ENCODE measurements around the gene GFPT1. TPM values are rescaled to one million over a fixed set of nuclear protein-coding genes. Genes with fewer than 3 reads are reported as not detected.

Gene GFPT1
- total RNA-seq, 1 donor from 2014 or later: 85.7 TPM

DNA sequence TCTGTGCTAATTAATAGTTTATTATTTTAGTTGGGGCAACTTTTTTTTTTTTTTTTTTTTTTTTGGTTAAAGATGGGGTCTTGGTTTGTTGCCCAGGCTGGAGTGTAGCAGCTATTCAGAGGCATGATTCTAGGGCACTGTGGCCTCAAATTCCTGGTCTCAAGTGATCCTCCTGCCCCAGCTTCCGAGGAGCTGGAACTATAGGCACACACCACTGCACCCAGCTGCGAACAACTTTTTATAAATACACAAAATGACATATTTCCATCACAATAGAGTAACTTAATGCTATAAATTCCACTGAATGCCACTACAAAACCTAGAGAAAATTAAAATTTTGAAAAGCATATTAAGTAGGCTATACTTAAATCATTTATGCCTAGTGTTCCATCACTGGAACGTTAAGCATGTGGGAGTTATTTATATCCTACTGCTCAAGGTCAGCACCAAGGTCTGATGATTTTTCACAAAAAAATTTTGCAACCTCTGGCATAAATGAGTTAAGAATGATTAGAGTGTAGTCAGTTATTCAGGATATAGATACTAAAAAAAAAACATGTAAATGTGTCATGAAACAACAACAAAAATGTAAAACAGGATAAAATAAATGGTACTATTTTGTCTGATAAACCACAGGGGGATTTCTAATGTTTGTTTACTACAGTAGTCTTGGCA lies 46.8 kb downstream of the GFPT1 start:
- intact Hi-C loops (cut with DNase I): no loop called here
- DNase-seq (ENCODE audit: low spot score): no peak

DNA sequence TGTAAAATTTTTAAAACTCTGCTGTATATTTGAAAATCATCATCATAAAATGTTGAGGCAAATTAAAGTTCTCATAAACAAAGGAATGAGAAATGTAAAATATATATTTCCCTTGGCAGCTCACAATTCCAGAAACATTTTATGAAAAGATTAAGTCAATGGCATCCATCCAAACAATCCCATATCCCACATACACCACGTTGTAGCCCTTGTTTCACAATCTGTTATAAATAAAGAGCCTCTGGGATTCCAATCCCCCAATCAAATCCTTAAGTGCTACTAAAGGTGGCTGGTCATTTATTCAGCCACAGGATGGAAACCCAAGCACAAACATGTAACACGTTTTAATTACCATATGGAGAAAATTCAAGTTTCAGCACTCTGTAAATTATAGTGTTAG lies 51.7 kb downstream of the GFPT1 start:
- intact Hi-C loops (cut with DNase I): no loop called here

DNA sequence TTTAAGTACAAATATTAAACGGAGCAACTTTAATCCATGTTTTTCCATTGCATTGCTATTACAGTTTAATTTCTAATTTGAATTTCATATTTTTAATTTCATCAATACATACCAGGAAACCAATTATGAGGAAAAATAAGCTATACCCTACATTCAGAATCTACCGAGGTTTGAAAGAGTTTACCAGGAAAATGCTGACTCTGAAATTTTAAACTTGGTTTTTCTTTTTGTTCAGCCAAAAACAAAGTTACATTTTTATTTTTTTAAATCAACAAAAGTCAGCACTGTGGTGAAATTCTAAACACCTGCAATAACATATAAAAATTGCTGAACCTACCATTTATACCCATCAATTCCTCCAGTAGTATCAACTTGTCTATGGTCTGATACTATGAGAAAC lies 53.7 kb downstream of the GFPT1 start:
- intact Hi-C loops (cut with DNase I): no loop called here
- DNase-seq (ENCODE audit: low spot score): no peak

More for the DNA sequence above, 51.7 kb downstream of the GFPT1 start:
- DNase-seq (ENCODE audit: low spot score): no peak

DNA sequence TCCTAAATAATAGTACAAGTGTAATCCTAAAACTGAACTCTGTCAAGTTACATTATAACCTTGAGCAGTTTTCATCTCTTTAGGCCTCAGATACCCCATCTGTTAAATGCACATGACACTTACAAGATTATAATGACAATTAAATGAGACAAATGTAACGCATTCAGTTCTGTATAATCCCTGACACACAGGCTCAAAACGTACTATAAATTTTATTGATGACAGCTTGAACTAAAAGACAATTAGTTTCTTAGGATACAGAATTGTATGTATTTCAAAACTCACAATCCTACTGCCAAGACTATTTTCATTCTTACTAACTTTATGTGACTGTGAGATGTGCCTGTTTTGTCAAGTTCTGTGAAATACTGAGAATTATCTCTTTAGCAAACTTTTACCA lies 56.2 kb downstream of the GFPT1 start:
- DNase-seq (ENCODE audit: low spot score): no peak
- intact Hi-C loops (cut with DNase I): no loop called here

DNA sequence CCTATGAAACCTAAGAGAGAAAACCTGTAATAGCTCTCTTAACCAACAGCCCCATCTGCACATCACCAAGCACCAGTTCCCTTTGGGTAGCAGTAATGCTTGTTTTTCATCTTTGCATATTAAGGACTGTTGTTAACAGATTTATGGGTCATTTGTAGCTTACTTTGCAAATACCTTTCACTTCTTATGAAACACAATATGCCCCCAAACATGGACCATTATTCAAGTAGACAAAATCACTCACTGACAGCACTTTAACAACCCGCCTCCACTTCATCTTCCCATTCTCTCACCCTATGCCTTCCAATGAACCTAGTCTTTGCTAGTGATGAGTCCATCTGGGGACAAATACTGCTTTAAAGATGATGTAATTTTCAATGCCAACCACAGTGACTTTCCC lies 64.4 kb downstream of the GFPT1 start:
- no peak for DNase-seq (ENCODE audit: low spot score)
- intact Hi-C loops (cut with DNase I): no loop called here

DNA sequence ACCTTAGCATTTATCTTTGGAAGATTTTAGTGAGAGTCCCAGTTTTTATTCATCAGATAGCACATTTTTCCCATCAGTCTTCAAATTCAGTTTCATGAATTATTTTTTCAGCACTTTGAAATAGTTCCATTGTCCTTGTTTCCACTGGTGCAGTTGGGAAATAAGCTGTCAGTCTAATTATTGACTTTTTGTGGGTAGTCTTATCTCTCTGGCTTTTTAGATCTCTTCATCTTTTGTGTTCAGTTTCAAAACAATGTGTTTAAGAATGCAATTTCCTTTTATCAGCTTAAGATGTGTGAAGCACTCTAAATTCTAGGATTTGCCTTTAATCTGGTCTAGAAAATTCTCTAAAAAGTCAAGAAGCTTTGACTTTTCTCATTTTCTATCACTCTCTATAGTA lies 70.5 kb downstream of the GFPT1 start:
- intact Hi-C loops (cut with DNase I): no loop called here
- DNase-seq (ENCODE audit: low spot score): no peak

DNA sequence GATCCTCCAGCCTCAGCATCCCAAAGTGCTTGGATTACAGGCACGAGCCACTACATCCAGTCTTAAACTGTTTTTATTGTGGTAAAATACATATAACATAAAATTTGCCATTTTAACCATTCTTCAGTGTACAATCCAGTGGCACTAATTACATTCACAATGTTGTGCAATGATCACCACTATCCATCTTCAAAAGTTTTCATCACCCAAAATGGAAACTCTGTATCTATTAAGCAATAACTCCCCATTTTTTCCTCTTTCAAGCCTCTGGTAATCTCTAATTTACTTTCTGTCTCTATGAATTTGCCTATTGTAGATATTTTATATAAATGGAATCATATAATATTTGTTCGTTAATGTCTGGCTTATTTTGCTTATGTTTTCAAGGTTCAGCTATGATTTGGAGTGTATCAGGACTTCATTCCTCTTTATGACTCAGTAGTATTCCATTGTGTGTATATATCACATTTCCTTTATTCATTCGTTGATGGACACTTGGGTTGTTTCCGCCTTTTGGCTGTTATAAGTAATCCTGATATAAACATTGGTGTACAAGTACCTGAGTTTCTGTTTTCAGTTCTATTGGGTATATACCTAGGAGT lies 71.8 kb downstream of the GFPT1 start:
- no peak for DNase-seq (ENCODE audit: low spot score)
- intact Hi-C loops (cut with DNase I): no loop called here

DNA sequence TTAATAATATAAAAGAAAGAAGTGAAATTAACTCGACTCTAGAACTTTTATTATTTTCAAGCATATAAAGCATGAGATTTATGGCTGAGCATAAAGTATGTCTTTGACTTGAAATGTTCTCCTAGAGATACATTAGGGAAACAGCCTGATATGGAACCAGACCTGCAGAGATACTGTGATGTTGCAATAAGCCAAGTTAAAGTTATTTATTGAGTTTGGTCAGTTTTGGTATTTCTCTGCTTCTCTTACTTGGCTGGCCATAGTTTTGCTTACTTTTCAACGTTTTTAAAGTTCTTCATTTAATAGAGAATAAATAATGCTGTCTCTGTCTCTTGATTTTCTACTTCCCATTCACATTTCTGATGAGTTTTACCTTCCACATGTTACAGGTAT lies 76.0 kb downstream of the GFPT1 start:
- no peak for DNase-seq (ENCODE audit: low spot score)
- intact Hi-C loops (cut with DNase I): no loop called here

DNA sequence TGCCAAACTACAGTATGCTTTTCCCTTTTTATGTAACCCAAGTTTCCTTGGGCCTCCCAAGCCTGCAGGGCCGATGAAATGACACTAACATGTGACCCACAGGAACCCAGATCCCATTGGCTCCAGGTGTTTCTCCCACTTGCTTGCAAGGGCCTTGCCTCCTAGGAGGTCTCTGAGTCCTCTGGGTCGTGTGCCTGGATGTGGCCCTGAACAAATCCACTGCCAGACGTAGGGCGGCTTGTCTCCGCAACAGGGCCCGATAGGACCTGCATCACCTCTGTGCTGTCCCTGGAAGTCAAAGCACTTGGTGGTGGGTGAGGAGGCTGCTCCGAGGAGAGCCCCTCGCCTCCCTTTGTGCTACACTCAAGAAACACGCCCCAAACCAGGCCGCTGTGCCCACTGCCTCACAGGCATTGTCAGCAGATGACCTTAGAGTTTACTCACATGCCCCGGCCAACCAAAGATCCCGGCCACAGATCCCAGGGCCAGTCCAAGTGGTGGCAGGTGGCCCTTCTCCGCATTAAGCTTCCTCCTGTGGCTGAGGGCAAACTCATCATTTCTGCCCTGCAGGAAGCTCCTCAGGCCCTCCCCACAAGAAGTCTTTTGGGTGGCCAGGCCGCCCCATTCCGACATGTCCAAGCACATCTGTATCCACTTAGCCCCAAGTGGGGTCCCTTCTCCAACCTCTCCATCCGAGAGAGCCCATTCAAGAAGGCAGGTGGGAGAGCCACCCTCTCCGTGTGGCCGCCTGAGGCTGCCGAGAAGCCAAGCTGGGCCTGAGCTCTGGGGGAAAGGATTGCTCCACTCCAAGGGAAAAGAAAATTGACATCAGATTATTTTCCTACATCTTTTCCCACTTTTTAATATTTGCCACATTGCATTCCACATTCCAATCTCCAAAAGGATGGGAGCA lies 76.7 kb downstream of the GFPT1 start:
- intact Hi-C loops (cut with DNase I): no loop called here

DNA sequence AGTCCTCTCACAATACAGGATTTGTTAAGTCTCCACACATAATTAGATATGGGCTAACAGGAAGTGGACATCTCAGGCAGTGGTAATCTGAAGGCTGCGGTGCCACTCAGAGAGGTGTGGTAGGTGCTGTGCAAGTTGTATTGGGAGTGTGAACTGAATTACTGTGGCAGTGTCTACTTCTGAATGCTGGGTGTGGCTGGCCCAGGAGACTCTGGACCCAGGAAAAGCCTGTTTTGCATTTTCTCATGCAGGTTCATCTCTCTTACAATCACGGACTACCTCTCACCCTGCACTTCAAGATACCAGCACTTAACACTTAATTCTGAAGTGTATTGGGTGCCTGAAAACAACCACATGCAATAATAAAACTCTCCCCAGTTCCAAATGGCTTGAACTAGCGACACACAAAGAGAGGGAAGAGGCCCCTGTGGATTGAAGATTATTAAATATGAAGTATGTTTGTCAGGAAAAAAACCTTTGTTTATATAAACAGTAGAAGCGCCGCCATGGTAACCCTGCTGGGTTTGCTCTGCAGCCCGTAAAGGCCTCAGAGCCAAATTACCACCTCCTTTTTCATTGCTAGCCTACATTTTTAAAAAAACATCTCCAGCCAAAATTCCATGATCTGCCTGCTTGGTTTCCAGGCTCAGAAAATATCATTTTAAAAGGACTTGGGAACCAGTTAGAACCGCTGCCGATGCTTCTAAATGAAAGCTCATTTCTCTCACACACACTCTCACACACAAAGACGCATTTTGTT lies 77.5 kb downstream of the GFPT1 start:
- DNase-seq (ENCODE audit: low spot score): no peak

More for the DNA sequence above, 76.7 kb downstream of the GFPT1 start:
- DNase-seq (ENCODE audit: low spot score): no peak

DNA sequence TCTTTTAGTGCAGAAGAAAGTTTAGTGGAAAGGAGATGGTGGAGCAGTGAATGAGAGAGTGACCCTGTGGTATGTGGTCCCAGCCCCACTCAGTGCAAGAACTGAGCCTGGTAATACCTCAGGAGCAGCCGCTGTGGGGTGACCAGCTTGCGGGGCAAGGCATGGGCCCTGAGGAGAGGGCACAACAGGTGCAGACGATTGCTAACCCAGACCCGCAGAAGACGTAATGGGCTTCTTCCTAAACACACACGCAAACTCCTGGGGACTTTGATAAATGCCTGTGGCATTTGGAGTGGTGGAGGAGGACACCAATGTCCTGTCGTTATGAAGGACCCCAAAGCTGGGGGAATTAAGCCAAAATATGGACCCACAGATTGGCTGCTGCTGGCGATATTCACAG lies 78.7 kb downstream of the GFPT1 start:
- intact Hi-C loops (cut with DNase I): loop anchor here (10.0 kb wide), 1 partner anchor 364 kb away; no protein-coding TSS in a partner anchor

More for the DNA sequence above, 77.5 kb downstream of the GFPT1 start:
- intact Hi-C loops (cut with DNase I): loop anchor here (10.0 kb wide), 1 partner anchor 365 kb away; no protein-coding TSS in a partner anchor

DNA sequence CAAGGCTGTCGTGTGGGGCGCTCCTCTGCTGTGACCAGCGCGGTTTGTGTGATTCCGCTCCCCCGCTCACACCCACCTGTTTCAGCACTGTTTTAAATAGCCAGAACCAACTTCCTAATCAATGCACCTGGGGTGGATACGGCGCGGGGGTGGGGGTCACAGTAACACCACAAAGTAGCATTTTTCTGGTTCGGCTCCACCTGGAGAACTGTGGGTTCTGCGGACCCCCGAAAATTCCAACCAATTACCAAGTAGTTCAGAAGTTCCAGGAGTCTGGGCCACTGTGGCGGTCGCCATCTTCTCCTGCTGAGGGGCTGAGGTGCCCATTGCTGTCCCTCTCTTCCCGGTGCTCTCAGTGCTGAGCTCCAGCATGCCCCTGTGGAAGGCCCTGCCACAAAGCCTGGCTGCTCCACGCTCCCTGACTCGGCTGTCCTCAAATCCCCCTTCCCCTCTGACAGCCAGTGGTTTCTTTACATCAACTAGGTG lies 79.4 kb downstream of the GFPT1 start:
- no peak for DNase-seq (ENCODE audit: low spot score)
- intact Hi-C loops (cut with DNase I): loop anchor here (1.0 to 10.0 kb wide), 4 partner anchors 131 to 363 kb away; partner anchors contain the start of gene ANTXR1

More for the DNA sequence above, 78.7 kb downstream of the GFPT1 start:
- no peak for DNase-seq (ENCODE audit: low spot score)

DNA sequence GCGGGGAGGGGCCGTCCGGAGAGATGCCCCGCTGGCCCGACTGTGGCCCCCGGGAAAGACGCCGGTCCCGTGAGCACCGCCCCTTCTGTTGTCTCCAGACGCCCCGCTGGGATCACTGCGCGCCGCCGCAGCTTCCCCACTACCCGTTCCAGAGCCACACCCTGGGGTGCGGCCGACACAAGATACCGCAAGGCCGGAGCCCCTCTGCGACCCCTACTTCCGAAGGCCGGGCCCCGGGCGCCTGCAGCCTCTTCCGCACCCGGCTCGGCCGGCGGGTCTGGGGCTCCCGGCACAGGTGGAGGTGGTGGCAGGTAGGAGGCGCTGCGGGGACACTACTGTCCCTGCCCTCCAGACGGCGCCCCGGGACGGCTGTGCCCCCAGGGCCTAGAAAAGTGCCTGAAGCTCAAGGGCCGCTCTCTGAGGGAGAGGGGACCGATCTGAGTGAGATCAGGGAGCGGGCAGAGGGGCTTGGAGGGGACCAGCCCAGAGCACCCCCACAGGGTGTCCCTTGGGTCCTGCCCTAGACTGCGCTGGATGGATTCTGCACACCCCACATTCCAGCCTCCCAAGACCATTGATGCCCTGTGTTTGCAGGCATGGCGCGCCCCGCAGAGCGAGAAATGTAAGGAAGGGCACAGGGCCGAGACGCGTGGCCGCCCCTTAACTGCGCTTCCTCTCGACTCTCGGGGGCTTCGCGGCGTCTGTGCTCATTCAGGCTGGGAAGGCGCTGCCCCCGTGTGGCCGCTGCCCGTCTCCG lies 80.0 kb downstream of the GFPT1 start:
- DNase-seq (ENCODE audit: low spot score): peak; percentile 90
- intact Hi-C loops (cut with DNase I): loop anchor here (1.0 to 10.0 kb wide), 4 partner anchors 130 to 362 kb away; partner anchors contain the start of gene ANTXR1

DNA sequence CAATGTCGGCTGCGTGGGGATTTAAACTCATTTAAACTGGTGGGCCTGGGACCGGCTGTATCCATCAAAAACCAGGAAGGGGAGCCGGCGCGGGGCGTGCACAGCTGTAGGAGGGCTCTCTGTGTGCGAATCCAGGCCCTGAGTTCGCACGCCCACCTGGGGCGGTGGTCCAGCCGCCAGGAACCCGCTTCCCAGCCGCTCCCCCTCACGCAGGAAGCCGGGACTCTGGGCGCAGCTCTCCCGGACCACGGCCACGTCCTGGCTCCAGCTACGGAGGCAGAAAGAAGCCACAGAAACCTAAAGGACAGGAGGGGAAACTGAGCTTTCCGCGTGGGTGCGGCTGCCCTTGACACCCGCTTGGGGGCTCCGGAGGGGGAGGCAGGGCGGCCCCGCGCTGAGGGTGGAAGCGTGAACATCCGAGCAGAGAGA lies 80.6 kb downstream of the GFPT1 start:
- intact Hi-C loops (cut with DNase I): loop anchor here (2.0 to 10.0 kb wide), 3 partner anchors 130 to 362 kb away; no protein-coding TSS in a partner anchor
- DNase-seq (ENCODE audit: low spot score): no peak

DNA sequence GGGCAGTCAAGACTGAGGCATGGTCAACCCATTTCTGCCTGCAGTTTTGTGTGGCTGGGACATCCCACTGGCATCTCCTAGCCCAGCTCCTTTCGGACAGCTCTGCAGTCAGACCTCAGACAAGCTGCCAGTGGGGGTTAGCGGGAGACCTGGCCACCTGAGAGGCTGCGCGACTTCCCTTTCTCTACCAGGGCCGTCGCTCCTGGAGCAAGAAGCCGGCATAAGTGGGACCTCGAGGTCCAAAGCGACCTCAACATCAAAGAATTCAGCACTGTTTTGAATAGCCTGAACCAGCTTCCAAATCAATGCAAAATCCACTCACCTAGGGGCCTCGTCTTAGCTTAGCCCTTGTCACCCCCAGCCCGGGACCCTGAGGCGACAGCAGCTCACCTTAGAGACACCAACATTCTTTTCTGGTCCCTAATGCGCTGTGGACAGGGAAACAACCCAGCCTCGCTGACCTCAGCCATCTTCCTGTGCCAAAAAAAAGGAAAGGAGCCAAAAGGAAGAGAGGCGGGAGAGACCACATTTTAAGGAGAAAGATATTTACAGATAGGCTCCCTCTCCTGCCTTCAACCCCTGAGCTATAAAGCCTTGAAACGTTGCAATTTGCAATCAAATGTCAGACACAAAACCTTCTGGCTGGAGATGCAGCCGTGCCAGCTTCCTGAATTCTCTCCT lies 81.2 kb downstream of the GFPT1 start:
- intact Hi-C loops (cut with DNase I): loop anchor here (2.0 to 10.0 kb wide), 3 partner anchors 129 to 361 kb away; no protein-coding TSS in a partner anchor
- no peak for DNase-seq (ENCODE audit: low spot score)

DNA sequence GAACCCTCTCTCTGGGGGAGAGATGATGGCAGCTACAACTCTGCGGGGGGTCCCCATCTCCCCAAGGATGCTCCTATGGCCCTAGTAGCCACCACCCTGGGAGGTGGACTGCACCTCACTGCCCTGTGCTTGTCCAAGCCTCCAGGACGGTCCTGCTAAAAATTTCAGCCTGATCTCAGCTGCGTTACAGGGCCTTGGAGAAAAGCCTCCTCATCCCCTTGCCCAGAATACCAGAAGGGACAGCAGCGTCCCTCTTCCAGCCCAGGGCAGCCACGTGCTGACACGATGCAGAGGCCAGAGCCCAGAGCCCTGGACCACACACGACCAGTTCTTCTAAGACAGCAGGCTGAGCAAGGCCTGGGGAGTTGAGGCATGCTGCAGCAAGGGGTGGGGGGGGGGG lies 81.9 kb downstream of the GFPT1 start:
- intact Hi-C loops (cut with DNase I): loop anchor here (10.0 kb wide), 1 partner anchor 360 kb away; no protein-coding TSS in a partner anchor
- no peak for DNase-seq (ENCODE audit: low spot score)

DNA sequence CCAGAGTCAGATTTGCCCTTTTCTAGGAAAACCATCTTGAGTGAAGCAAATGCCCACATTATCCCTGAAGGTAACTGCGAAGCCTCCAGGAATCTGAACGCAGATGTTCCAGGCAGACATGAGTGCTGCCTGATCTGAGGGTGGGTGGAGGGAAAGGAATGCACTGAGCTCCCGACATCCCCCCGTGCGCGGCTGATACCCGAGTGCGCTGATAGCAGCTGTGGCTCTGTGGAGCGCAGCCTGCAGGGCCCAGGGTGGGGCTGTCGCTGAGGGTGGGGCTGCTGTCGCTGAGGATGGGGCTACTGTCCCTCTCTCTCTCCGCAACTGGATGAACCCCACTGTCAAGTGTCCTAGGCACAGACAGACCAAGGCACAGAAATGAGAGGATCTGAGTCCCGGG lies 82.4 kb downstream of the GFPT1 start:
- intact Hi-C loops (cut with DNase I): loop anchor here (10.0 kb wide), 1 partner anchor 360 kb away; no protein-coding TSS in a partner anchor
- no peak for DNase-seq (ENCODE audit: low spot score)

DNA sequence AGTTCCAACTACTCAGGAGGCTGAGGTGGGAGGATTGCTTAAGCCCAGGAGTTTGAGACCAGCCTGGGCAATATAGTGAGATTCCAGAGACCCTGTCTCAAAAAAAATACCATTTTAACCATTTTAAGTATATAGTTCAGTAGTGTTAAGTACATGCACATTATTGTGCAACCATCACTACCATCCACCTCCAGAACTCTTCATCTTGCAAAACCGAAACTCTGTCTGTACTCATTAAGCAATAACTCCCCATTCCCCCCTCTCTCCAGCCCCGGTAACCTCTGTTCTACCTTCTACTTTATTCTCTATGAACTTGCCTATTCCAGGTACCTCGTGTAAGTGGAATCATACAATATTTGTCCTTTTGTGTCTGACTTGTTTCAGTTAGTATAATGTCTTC lies 86.4 kb downstream of the GFPT1 start:
- intact Hi-C loops (cut with DNase I): loop anchor here (10.0 kb wide), 1 partner anchor 356 kb away; no protein-coding TSS in a partner anchor

More for the DNA sequence above, 86.4 kb downstream of the GFPT1 start:
- DNase-seq (ENCODE audit: low spot score): no peak

All from cardiac septum (tissue), 1 donor.